Retinal pigment epithelial cell (primary cell): Measurements from ENCODE around the gene UPB1.

ENCODE experiments used
- DNase-seq: peaks from one replicate; pipeline ENCODE4 v3.0.0-alpha.2; 2010; ENCODE audit warnings: low read depth
- H3K4me3 ChIP-seq: 2 replicates; pipeline ENCODE4 v1.5.1; 2011; ENCODE audit warnings: mild to moderate bottlenecking, low read length, control low read depth, moderate library complexity
- CTCF ChIP-seq: conservative IDR thresholded peaks from 2 replicates; pipeline ENCODE4 v1.5.1; 2011; ENCODE audit warnings: low read depth, low read length, control low read depth, inconsistent platforms

UPB1 gene

GRCh38 chr22:24565077-24565476 is 69.9 kb downstream of the UPB1 start:
- no peak overlapping the region for H3K4me3 ChIP-seq
- TF ChIP-seq CTCF, result no peak
- no peak for DNase-seq

- TF ChIP-seq CTCF, result no peak
Measured at GRCh38 chr22:24566899-24567511, 71.9 kb downstream of the UPB1 start.

GRCh38 chr22:24567668-24568067 is 72.5 kb downstream of the UPB1 start:
- DNase-seq, result no peak
- TF ChIP-seq CTCF, result no peak
- no peak overlapping the region for H3K4me3 ChIP-seq

More at GRCh38 chr22:24566899-24567511, 71.9 kb downstream of the UPB1 start:
- no peak for DNase-seq
- H3K4me3 ChIP-seq, result no peak overlapping the region

- no peak for DNase-seq
- TF ChIP-seq CTCF, result no peak
- no peak overlapping the region for H3K4me3 ChIP-seq
Measured at GRCh38 chr22:24571266-24571665, 76.1 kb downstream of the UPB1 start.

GRCh38 chr22:24576778-24577177 is 81.6 kb downstream of the UPB1 start:
- DNase-seq, result no peak
- H3K4me3 ChIP-seq, result no peak overlapping the region
- TF ChIP-seq CTCF, result no peak
